HG03064 (cell line): Measurements from ENCODE around the gene AAK1.
"Not testable (repeated sequence)": the region's sequence is repeated elsewhere in the genome, so short reads cannot be mapped to it uniquely, and the experiment has no call there.

Source experiments
- ATAC-seq: cut with Tn5 transposase; IDR thresholded peaks from one replicate; pipeline ENCODE4 v1.9.1; 2021; ENCODE audit warnings: low read depth; ENCODE audit not compliant: unreplicated experiment

AAK1 gene

GRCh38 chr2:69660637-69661036 is 17.1 kb upstream of the AAK1 start:
- no peak for ATAC-seq

GRCh38 chr2:69659941-69660483 is 16.5 kb upstream of the AAK1 start:
- ATAC-seq = no peak

GRCh38 chr2:69659349-69659748 is 15.8 kb upstream of the AAK1 start:
- ATAC-seq = no peak

- ATAC-seq = no peak
Observed at GRCh38 chr2:69652206-69652605, 8.7 kb upstream of the AAK1 start.

- ATAC-seq = not testable (repeated sequence)
Observed at GRCh38 chr2:69647196-69647595, 3.7 kb upstream of the AAK1 start.

GRCh38 chr2:69646714-69647113 is 3.2 kb upstream of the AAK1 start:
- ATAC-seq = no peak

GRCh38 chr2:69645921-69646320 is 2.4 kb upstream of the AAK1 start:
- ATAC-seq = no peak

- ATAC-seq = no peak
Observed at GRCh38 chr2:69645031-69645431, 1.5 kb upstream of the AAK1 start.

GRCh38 chr2:69644506-69644979 is 1.0 kb upstream of the AAK1 start:
- no peak for ATAC-seq

- no peak for ATAC-seq
Observed at GRCh38 chr2:69642709-69643601, 584 bp downstream of the AAK1 start.

GRCh38 chr2:69641887-69642708 is 1.4 kb downstream of the AAK1 start:
- ATAC-seq = no peak

GRCh38 chr2:69641471-69641870 is 2.1 kb downstream of the AAK1 start:
- no peak for ATAC-seq

GRCh38 chr2:69639266-69639665 is 4.3 kb downstream of the AAK1 start:
- no peak for ATAC-seq

GRCh38 chr2:69638630-69639029 is 4.9 kb downstream of the AAK1 start:
- no peak for ATAC-seq

GRCh38 chr2:69637923-69638322 is 5.6 kb downstream of the AAK1 start:
- no peak for ATAC-seq

GRCh38 chr2:69636395-69636794 is 7.1 kb downstream of the AAK1 start:
- ATAC-seq = no peak

- ATAC-seq = no peak
Observed at GRCh38 chr2:69635432-69635831, 8.1 kb downstream of the AAK1 start.

- no peak for ATAC-seq
Observed at GRCh38 chr2:69634196-69634821, 9.2 kb downstream of the AAK1 start.

GRCh38 chr2:69631402-69631801 is 12.1 kb downstream of the AAK1 start:
- no peak for ATAC-seq

- ATAC-seq = no peak
Observed at GRCh38 chr2:69629921-69630608, 13.5 kb downstream of the AAK1 start.
